Kidney (tissue), 14 donors: ENCODE results near the gene TARBP1. TPM values are rescaled to one million over a fixed set of nuclear protein-coding genes. Genes with fewer than 3 reads are reported as not detected.

Experiments used
- DNase-seq, 5 donors: peaks; one replicate each; pipeline ENCODE4 v3.0.0-alpha.2; 2013 to 2020
- FAIRE-seq: peaks from 2 replicates; lab custom pipeline; 2012; peaks lifted over from hg19 to GRCh38; lab: Jason Lieb, UNC
- H3K27ac ChIP-seq, 2 donors: one replicate each; pipeline ENCODE4 v1.7.0; 2013; ENCODE audit warnings: low read depth in 2 of 2, low read length in 2 of 2, inconsistent platforms in 1 of 2
- H3K27me3 ChIP-seq: one replicate; pipeline ENCODE4 v1.7.1; 2013; ENCODE audit warnings: low read length, inconsistent platforms; ENCODE audit not compliant: control insufficient read depth, insufficient read depth
- H3K36me3 ChIP-seq, 3 donors: one replicate each; pipeline versions ENCODE4 v1.7.0 to v1.7.1; 2013; ENCODE audit warnings: low read length in 3 of 3, control low read depth in 1 of 3, inconsistent platforms in 1 of 3; ENCODE audit not compliant: insufficient read depth in 3 of 3, control insufficient read depth in 2 of 3
- H3K4me1 ChIP-seq, 3 donors: one replicate each; pipeline versions ENCODE4 v1.7.0 to v1.7.1; 2013; ENCODE audit warnings: low read length in 3 of 3, inconsistent platforms in 1 of 3, low read depth in 1 of 3; ENCODE audit not compliant: control insufficient read depth in 2 of 3, insufficient read depth in 2 of 3
- H3K4me3 ChIP-seq, 3 donors: one replicate each; pipeline versions ENCODE4 v1.7.0 to v1.8.1; 2013; ENCODE audit warnings: low read length in 3 of 3, control low read depth in 1 of 3, inconsistent platforms in 1 of 3
- H3K9ac ChIP-seq, 3 donors: one replicate each; pipeline versions ENCODE4 v1.7.0 to v1.7.1; 2013; ENCODE audit warnings: low read length in 3 of 3, control low read depth in 1 of 3, inconsistent platforms in 1 of 3
- H3K9me3 ChIP-seq, 3 donors: one replicate each; pipeline versions ENCODE4 v1.7.0 to v1.7.1; 2013; ENCODE audit warnings: low read length in 3 of 3, control low read depth in 1 of 3, inconsistent platforms in 1 of 3; ENCODE audit not compliant: control insufficient read depth in 2 of 3, insufficient read depth in 1 of 3
- CTCF ChIP-seq: IDR thresholded peaks from 3 replicates; pipeline ENCODE4 v1.5.1; 2012; ENCODE audit warnings: mild to moderate bottlenecking, moderate library complexity, borderline replicate concordance; ENCODE audit not compliant: insufficient read depth; ENCODE audit errors: extremely low read depth
- intact Hi-C: fragments of 100-400 bp; cut with DNase I; formaldehyde crosslinking; loops from one replicate; pipeline ENCODE4 v1.11.1; 2022
- polyA plus RNA-seq: library from polyadenylated mRNA; stranded (reverse); fragments of 350-450 nt; fragmentation: Illumina TruSeq; extraction: RNeasy Lipid Tissue Mini Kit (QIAGEN cat#74804); gene quantifications from one replicate; pipeline ENCODE4 v1.2.3, GENCODE V29; 2014; ENCODE audit warnings: low read depth, low replicate concordance; ENCODE audit not compliant: insufficient read depth
- total RNA-seq: library from RNA; stranded (reverse); fragmentation: NEBNext Ultra II Directional; extraction: Animal tissue kit (Norgen Biotek cat#: 25700); gene quantifications from one replicate; pipeline ENCODE4 v1.2.1, GENCODE V29; 2021
- donor health status: control.
- donor health status: control.
- donor health status: control.
- donor health status: control.
- donor health status: control.
- donor health status: DM: yes; HTN: yes; CAD: no.
- donor health status: Normal renal cell carcinoma (clear cell type).

TARBP1 gene
- total and polyA plus RNA-seq, 2 donors from 2014 or later = 14.3 to 26.2 TPM

DNA sequence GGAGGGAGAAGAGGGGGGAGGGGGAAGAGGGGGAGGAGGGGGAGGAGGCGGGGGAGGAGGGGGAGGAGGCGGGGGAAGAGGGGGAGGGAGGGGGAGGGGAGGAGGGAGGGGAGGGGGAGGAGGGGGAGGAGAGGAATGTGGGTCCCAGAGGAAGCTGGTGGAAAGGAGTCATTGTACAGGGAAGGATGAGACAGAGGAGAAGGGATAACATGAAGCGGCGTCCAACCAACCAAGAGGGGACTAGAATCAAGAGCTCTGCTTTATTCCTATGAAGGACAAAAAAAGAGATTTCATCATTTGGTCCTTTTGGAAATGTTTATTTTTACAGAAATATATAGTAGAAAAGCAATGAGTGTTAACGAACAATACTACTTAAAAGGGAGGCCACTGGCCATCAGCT, 81.2 kb downstream of the TARBP1 start:
- Histone ChIP-seq H3K4me1 (no peaks in the 10 kb centered on the region), H3K4me3 (no peak overlapping the region), H3K27ac (no peak overlapping the region), H3K9me3 (no peaks in the 10 kb centered on the region), H3K36me3 (peaks cover 0 to 6% (median 4%) of the 10 kb centered on the region in 3 donors), H3K27me3 (no peaks in the 10 kb centered on the region), H3K9ac (no peak overlapping the region)
- TF ChIP-seq CTCF = no peak
- DNase-seq = no peak
- no peak for FAIRE-seq
- intact Hi-C loops = no loop called here

GRCh38 chr1:234396871-234397270, 82.1 kb downstream of the TARBP1 start:
- Histone ChIP-seq H3K9ac (no peak overlapping the region), H3K27ac (no peak overlapping the region), H3K4me3 (no peak overlapping the region), H3K9me3 (no peaks in the 10 kb centered on the region), H3K36me3 (peaks cover 0 to 8% (median 4%) of the 10 kb centered on the region in 3 donors), H3K4me1 (no peaks in the 10 kb centered on the region), H3K27me3 (no peaks in the 10 kb centered on the region)
- FAIRE-seq (no peak), DNase-seq (no peak)
- TF ChIP-seq CTCF = no peak
- intact Hi-C loops = no loop called here

- Histone ChIP-seq H3K36me3 (peaks cover 0 to 8% (median 5%) of the 10 kb centered on the region in 3 donors), H3K4me3 (no peak overlapping the region), H3K9me3 (no peaks in the 10 kb centered on the region), H3K9ac (no peak overlapping the region), H3K27ac (no peak overlapping the region), H3K27me3 (no peaks in the 10 kb centered on the region), H3K4me1 (no peaks in the 10 kb centered on the region)
- intact Hi-C loops = no loop called here
- no peak for TF ChIP-seq CTCF
- DNase-seq = no peak
- FAIRE-seq = no peak
Measured at GRCh38 chr1:234396092-234396491, 82.9 kb downstream of the TARBP1 start.

DNA sequence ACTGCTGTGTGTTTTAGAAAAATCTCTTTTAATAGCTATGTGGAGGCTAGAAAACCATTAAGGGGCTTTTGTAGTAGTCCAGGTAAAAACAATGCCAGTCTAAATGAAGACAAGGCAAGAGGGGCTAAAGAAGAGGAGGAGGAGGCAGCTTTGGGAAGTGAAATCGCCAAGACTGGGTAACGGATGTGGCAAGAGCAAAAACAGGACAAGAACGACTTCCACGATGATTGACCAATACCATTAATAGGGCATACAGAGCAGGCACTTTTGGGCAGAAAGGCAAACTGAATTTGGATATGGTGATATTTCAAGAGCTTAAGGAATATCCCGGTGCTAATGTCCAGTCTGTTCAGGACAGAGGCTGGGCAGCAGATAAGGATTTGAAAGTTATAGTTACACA, 83.7 kb downstream of the TARBP1 start:
- DNase-seq = no peak
- FAIRE-seq = no peak
- Histone ChIP-seq H3K27me3 (no peaks in the 10 kb centered on the region), H3K9ac (no peak overlapping the region), H3K4me1 (no peaks in the 10 kb centered on the region), H3K4me3 (no peak overlapping the region), H3K36me3 (peaks cover 0 to 10% (median 8%) of the 10 kb centered on the region in 3 donors), H3K9me3 (no peaks in the 10 kb centered on the region), H3K27ac (no peak overlapping the region)
- intact Hi-C loops = no loop called here
- no peak for TF ChIP-seq CTCF
